GM23338 (cell line): Measurements from ENCODE around the gene WDR27. TPM values are rescaled to one million over a fixed set of nuclear protein-coding genes. Genes with fewer than 3 reads are reported as not detected.

Experiments used
- ATAC-seq: fragments of 200-7000 bp; cut with Tn5 transposase; 3 replicates; pipeline ENCODE4 v1.9.1; 2020
- DNase-seq: peaks from one replicate; pipeline ENCODE4 v3.0.0-alpha.2; 2015; ENCODE audit warnings: low spot score
- H2AFZ ChIP-seq: fragments of 200-600 bp; sonication (generic); 2 replicates; pipeline ENCODE4 v1.8.0; 2016; ENCODE audit warnings: antibody characterized with exemption, mild to moderate bottlenecking, moderate library complexity
- H3F3A ChIP-seq: fragments of 200-600 bp; sonication (generic); replicated peaks from 2 replicates; pipeline ENCODE4 v1.8.0; 2017; ENCODE audit warnings: antibody characterized with exemption, mixed run types, low read depth
- H3K27ac ChIP-seq: fragments of 200-600 bp; sonication (generic); 2 replicates; pipeline ENCODE4 v1.6.1; 2016; ENCODE audit warnings: low read depth
- H3K27me3 ChIP-seq: fragments of 200-600 bp; sonication (generic); 2 replicates; pipeline ENCODE4 v1.8.0; 2016; ENCODE audit warnings: mild to moderate bottlenecking, mixed run types, moderate library complexity; ENCODE audit not compliant: insufficient read depth
- H3K36me3 ChIP-seq: fragments of 200-600 bp; sonication (generic); 2 replicates; pipeline ENCODE4 v1.8.0; 2016; ENCODE audit warnings: mild to moderate bottlenecking; ENCODE audit not compliant: insufficient read depth
- H3K4me1 ChIP-seq: fragments of 200-600 bp; sonication (generic); 2 replicates; pipeline ENCODE4 v1.8.0; 2016; ENCODE audit warnings: mild to moderate bottlenecking, moderate library complexity; ENCODE audit not compliant: insufficient read depth
- H3K4me2 ChIP-seq: fragments of 200-600 bp; sonication (generic); 2 replicates; pipeline ENCODE4 v1.7.1; 2017; ENCODE audit warnings: mixed run types
- H3K4me3 ChIP-seq: fragments of 200-600 bp; sonication (generic); 2 replicates; pipeline ENCODE4 v1.6.1; 2016; ENCODE audit warnings: mixed run types
- H3K79me2 ChIP-seq: fragments of 200-600 bp; sonication (generic); replicated peaks from 2 replicates; pipeline ENCODE4 v1.8.0; 2017; ENCODE audit warnings: mild to moderate bottlenecking; ENCODE audit not compliant: insufficient read depth
- H3K9me2 ChIP-seq: fragments of 200-600 bp; sonication (generic); 2 replicates; pipeline ENCODE4 v1.8.0; 2017; ENCODE audit not compliant: insufficient read depth
- H4K20me1 ChIP-seq: fragments of 200-600 bp; sonication (generic); replicated peaks from 2 replicates; pipeline ENCODE4 v1.8.0; 2017; ENCODE audit warnings: mild to moderate bottlenecking; ENCODE audit not compliant: insufficient read depth
- H3K27ac Mint-ChIP-seq: 2 replicates; pipeline ENCODE4 v1.8.0; 2020; ENCODE audit warnings: inconsistent platforms, mild to moderate bottlenecking, moderate library complexity, mixed read lengths
- H3K27me3 Mint-ChIP-seq: 3 replicates; pipeline ENCODE4 v1.8.0; 2022; ENCODE audit warnings: low read depth, mild to moderate bottlenecking, moderate library complexity, mixed read lengths, inconsistent platforms; ENCODE audit not compliant: insufficient read depth, poor library complexity
- H3K36me3 Mint-ChIP-seq: 3 replicates; pipeline ENCODE4 v1.8.0; 2021; ENCODE audit warnings: low read depth, mild to moderate bottlenecking, inconsistent platforms, moderate library complexity, mixed read lengths
- H3K4me1 Mint-ChIP-seq: 3 replicates; pipeline ENCODE4 v1.8.0; 2020; ENCODE audit warnings: mild to moderate bottlenecking, inconsistent platforms, mixed read lengths
- H3K4me3 Mint-ChIP-seq: 3 replicates; pipeline ENCODE4 v1.8.0; 2021; ENCODE audit warnings: moderate library complexity, mild to moderate bottlenecking, inconsistent platforms, mixed read lengths
- H3K9me3 Mint-ChIP-seq: 3 replicates; pipeline ENCODE4 v1.8.0; 2020; ENCODE audit warnings: moderate library complexity, mild to moderate bottlenecking, inconsistent platforms, mixed read lengths
- CREB1 ChIP-seq: fragments of 250-450 bp; sonication (Bioruptor Pico); IDR thresholded peaks from 2 replicates; pipeline ENCODE4 v1.5.0; 2020; ENCODE audit warnings: low read depth, mild to moderate bottlenecking, moderate library complexity
- EZH2 ChIP-seq: fragments of 200-600 bp; sonication (generic); IDR thresholded peaks from one replicate; pipeline ENCODE4 v1.8.0; 2017; ENCODE audit warnings: antibody characterized with exemption, mild to moderate bottlenecking, low read depth; ENCODE audit not compliant: unreplicated experiment
- EZH2phosphoT487 ChIP-seq: fragments of 200-600 bp; sonication (generic); IDR thresholded peaks from one replicate; pipeline ENCODE4 v1.8.1; 2018; ENCODE audit warnings: antibody characterized with exemption; ENCODE audit not compliant: unreplicated experiment
- JUNB ChIP-seq: IDR thresholded peaks from one replicate; pipeline ENCODE4 v1.6.1; 2016; ENCODE audit warnings: antibody characterized with exemption; ENCODE audit not compliant: unreplicated experiment
- NANOG ChIP-seq: IDR thresholded peaks from 2 replicates; pipeline ENCODE4 v1.6.1; 2016; ENCODE audit warnings: antibody characterized with exemption, borderline replicate concordance
- POLR2AphosphoS5 ChIP-seq: IDR thresholded peaks from 2 replicates; pipeline ENCODE4 v1.6.1; 2016; ENCODE audit warnings: antibody characterized with exemption, low read depth
- STAT1 ChIP-seq: IDR thresholded peaks from one replicate; pipeline ENCODE4 v1.6.1; 2016; ENCODE audit warnings: antibody characterized with exemption; ENCODE audit not compliant: unreplicated experiment
- polyA plus RNA-seq: library from polyadenylated mRNA; unstranded; fragments of >200 nt; fragmentation: Nextera tagmentation; extraction: Ambion mirVana; gene quantifications from 2 replicates; pipeline ENCODE4 v1.2.1, GENCODE V29; 2016
- total RNA-seq: library from RNA; depleted of rRNA; stranded (reverse); fragments of >200 nt; shearing (Covaris generic); gene quantifications from 2 replicates; pipeline ENCODE4 v1.2.3, GENCODE V29; 2014
- TF ChIP-seq, protein P1 (sequence below): IDR thresholded peaks from 2 replicates; pipeline ENCODE4 v1.6.1; 2016; ENCODE audit warnings: antibody characterized with exemption
- TF ChIP-seq, protein P2 (sequence below): fragments of 250-450 bp; sonication (Bioruptor Pico); IDR thresholded peaks from 2 replicates; pipeline ENCODE4 v1.5.0; 2020; ENCODE audit warnings: mild to moderate bottlenecking, moderate library complexity
- TF ChIP-seq, protein P3 (sequence below), 2 experiments: fragments of 200-600 bp in 1 of 2; sonication (generic) in 1 of 2; conservative IDR thresholded peaks; 2 replicates each; pipeline versions ENCODE4 v1.5.1 to v1.6.1; 2016 to 2017; ENCODE audit warnings: antibody characterized with exemption in 2 of 2, low read depth in 2 of 2, mild to moderate bottlenecking in 2 of 2, moderate library complexity in 1 of 2
- TF ChIP-seq, protein P4 (sequence below): IDR thresholded peaks from one replicate; pipeline ENCODE4 v1.6.1; 2018; ENCODE audit warnings: antibody characterized with exemption; ENCODE audit not compliant: unreplicated experiment

WDR27 gene
- total and polyA plus RNA-seq, 2 experiments from 2014 or later, result 55.3 to 80.4 TPM

DNA sequence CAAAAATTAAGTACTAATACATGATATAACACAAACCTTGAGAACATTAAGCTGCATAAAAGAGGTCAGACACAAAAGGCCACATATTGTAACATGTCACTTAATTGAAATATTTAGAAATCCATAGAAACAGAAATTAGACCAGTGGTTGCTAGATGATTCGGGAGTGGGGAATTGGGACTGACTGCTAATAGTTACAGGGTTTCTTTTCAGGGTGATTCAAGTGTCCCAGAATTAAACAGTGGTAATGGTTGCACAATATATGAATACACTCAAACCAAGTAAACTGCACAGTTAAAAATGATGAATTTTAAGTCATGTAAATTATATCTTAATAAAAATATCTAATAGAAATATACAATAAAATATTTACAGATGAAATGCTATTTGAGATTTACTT is 174.5 kb downstream of the WDR27 start:
- H3K79me2 ChIP-seq, result no peaks in the 10 kb centered on the region
- H3K27ac ChIP-seq, result no peak overlapping the region
- Mint-ChIP-seq H3K4me1 (no peaks in the 10 kb centered on the region), H3K27me3 (no peaks in the 10 kb centered on the region), H3K27ac (no peak overlapping the region), H3K4me3 (no peak overlapping the region), H3K9me3 (peaks cover 1% of the 10 kb centered on the region; the same call in 1 of the 3 replicates), H3K36me3 (no peaks in the 10 kb centered on the region)
- DNase-seq (no peak), ATAC-seq (no peak)
- no peaks in the 10 kb centered on the region for H3K27me3 ChIP-seq
- no peaks in the 10 kb centered on the region for H3K36me3 ChIP-seq
- H4K20me1 ChIP-seq, result no peaks in the 10 kb centered on the region
- no peaks in the 10 kb centered on the region for H3F3A ChIP-seq
- no peaks in the 10 kb centered on the region for H3K9me2 ChIP-seq
- TF ChIP-seq CREB1 (CRISPR knock-in tag) (no peak), EZH2phosphoT487 (no peak), NANOG (no peak), JUNB (no peak), POLR2AphosphoS5 (no peak), EZH2 (no peak), STAT1 (no peak)
- TF ChIP-seq, protein P1, sequence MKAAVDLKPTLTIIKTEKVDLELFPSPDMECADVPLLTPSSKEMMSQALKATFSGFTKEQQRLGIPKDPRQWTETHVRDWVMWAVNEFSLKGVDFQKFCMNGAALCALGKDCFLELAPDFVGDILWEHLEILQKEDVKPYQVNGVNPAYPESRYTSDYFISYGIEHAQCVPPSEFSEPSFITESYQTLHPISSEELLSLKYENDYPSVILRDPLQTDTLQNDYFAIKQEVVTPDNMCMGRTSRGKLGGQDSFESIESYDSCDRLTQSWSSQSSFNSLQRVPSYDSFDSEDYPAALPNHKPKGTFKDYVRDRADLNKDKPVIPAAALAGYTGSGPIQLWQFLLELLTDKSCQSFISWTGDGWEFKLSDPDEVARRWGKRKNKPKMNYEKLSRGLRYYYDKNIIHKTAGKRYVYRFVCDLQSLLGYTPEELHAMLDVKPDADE, result no peak
- TF ChIP-seq, protein P2, sequence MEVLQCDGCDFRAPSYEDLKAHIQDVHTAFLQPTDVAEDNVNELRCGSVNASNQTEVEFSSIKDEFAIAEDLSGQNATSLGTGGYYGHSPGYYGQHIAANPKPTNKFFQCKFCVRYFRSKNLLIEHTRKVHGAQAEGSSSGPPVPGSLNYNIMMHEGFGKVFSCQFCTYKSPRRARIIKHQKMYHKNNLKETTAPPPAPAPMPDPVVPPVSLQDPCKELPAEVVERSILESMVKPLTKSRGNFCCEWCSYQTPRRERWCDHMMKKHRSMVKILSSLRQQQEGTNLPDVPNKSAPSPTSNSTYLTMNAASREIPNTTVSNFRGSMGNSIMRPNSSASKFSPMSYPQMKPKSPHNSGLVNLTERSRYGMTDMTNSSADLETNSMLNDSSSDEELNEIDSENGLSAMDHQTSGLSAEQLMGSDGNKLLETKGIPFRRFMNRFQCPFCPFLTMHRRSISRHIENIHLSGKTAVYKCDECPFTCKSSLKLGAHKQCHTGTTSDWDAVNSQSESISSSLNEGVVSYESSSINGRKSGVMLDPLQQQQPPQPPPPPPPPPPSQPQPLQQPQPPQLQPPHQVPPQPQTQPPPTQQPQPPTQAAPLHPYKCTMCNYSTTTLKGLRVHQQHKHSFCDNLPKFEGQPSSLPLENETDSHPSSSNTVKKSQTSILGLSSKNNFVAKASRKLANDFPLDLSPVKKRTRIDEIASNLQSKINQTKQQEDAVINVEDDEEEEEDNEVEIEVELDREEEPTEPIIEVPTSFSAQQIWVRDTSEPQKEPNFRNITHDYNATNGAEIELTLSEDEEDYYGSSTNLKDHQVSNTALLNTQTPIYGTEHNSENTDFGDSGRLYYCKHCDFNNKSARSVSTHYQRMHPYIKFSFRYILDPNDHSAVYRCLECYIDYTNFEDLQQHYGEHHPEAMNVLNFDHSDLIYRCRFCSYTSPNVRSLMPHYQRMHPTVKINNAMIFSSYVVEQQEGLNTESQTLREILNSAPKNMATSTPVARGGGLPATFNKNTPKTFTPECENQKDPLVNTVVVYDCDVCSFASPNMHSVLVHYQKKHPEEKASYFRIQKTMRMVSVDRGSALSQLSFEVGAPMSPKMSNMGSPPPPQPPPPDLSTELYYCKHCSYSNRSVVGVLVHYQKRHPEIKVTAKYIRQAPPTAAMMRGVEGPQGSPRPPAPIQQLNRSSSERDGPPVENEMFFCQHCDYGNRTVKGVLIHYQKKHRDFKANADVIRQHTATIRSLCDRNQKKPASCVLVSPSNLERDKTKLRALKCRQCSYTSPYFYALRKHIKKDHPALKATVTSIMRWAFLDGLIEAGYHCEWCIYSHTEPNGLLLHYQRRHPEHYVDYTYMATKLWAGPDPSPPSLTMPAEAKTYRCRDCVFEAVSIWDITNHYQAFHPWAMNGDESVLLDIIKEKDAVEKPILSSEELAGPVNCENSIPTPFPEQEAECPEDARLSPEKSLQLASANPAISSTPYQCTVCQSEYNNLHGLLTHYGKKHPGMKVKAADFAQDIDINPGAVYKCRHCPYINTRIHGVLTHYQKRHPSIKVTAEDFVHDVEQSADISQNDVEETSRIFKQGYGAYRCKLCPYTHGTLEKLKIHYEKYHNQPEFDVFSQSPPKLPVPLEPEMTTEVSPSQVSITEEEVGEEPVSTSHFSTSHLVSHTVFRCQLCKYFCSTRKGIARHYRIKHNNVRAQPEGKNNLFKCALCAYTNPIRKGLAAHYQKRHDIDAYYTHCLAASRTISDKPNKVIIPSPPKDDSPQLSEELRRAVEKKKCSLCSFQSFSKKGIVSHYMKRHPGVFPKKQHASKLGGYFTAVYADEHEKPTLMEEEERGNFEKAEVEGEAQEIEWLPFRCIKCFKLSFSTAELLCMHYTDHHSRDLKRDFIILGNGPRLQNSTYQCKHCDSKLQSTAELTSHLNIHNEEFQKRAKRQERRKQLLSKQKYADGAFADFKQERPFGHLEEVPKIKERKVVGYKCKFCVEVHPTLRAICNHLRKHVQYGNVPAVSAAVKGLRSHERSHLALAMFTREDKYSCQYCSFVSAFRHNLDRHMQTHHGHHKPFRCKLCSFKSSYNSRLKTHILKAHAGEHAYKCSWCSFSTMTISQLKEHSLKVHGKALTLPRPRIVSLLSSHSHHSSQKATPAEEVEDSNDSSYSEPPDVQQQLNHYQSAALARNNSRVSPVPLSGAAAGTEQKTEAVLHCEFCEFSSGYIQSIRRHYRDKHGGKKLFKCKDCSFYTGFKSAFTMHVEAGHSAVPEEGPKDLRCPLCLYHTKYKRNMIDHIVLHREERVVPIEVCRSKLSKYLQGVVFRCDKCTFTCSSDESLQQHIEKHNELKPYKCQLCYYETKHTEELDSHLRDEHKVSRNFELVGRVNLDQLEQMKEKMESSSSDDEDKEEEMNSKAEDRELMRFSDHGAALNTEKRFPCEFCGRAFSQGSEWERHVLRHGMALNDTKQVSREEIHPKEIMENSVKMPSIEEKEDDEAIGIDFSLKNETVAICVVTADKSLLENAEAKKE (CRISPR knock-in tag), result no peak
- TF ChIP-seq, protein P3, sequence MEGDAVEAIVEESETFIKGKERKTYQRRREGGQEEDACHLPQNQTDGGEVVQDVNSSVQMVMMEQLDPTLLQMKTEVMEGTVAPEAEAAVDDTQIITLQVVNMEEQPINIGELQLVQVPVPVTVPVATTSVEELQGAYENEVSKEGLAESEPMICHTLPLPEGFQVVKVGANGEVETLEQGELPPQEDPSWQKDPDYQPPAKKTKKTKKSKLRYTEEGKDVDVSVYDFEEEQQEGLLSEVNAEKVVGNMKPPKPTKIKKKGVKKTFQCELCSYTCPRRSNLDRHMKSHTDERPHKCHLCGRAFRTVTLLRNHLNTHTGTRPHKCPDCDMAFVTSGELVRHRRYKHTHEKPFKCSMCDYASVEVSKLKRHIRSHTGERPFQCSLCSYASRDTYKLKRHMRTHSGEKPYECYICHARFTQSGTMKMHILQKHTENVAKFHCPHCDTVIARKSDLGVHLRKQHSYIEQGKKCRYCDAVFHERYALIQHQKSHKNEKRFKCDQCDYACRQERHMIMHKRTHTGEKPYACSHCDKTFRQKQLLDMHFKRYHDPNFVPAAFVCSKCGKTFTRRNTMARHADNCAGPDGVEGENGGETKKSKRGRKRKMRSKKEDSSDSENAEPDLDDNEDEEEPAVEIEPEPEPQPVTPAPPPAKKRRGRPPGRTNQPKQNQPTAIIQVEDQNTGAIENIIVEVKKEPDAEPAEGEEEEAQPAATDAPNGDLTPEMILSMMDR (conservative IDR thresholded peaks at IDR 0.05; ENCODE audit: low read depth in 2 of 2), result no peak
- TF ChIP-seq, protein P4, sequence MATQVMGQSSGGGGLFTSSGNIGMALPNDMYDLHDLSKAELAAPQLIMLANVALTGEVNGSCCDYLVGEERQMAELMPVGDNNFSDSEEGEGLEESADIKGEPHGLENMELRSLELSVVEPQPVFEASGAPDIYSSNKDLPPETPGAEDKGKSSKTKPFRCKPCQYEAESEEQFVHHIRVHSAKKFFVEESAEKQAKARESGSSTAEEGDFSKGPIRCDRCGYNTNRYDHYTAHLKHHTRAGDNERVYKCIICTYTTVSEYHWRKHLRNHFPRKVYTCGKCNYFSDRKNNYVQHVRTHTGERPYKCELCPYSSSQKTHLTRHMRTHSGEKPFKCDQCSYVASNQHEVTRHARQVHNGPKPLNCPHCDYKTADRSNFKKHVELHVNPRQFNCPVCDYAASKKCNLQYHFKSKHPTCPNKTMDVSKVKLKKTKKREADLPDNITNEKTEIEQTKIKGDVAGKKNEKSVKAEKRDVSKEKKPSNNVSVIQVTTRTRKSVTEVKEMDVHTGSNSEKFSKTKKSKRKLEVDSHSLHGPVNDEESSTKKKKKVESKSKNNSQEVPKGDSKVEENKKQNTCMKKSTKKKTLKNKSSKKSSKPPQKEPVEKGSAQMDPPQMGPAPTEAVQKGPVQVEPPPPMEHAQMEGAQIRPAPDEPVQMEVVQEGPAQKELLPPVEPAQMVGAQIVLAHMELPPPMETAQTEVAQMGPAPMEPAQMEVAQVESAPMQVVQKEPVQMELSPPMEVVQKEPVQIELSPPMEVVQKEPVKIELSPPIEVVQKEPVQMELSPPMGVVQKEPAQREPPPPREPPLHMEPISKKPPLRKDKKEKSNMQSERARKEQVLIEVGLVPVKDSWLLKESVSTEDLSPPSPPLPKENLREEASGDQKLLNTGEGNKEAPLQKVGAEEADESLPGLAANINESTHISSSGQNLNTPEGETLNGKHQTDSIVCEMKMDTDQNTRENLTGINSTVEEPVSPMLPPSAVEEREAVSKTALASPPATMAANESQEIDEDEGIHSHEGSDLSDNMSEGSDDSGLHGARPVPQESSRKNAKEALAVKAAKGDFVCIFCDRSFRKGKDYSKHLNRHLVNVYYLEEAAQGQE, result no peak
- no peak overlapping the region for H2AFZ ChIP-seq
- H3K4me2 ChIP-seq, result no peak overlapping the region
- H3K4me1 ChIP-seq, result no peaks in the 10 kb centered on the region
- H3K4me3 ChIP-seq, result no peak overlapping the region
